ENCODE measurements around the gene FBXO42. TPM values are rescaled to one million over a fixed set of nuclear protein-coding genes. Genes with fewer than 3 reads are reported as not detected.

FBXO42 gene
- total and polyA plus RNA-seq, 9 of the 15 experiments (the other 6 are each of a cell fraction or from before 2014, with no cell fraction given) = 7.2 to 24.8 (median 17.4) TPM

- TF ChIP-seq MCM3 (IDR thresholded peaks at IDR 0.05) (peak; percentile 89), ZBTB34 (CRISPR knock-in tag; IDR thresholded peaks at IDR 0.05) (no peak), HDAC1 (IDR thresholded peaks at IDR 0.05) (peak in 1 of 2 experiments; percentile 47; a peak in 1 of 4 replicates), KDM1A (IDR thresholded peaks at IDR 0.05) (peak; percentile 47 to 58; a peak in 3 of 4 replicates)
Measured at GRCh38 chr1:16221499-16221898, 130.8 kb downstream of the FBXO42 start (continued).

- Histone ChIP-seq H3K27me3 (ENCODE audit: control insufficient read depth in 2 of 2, insufficient read depth in 2 of 2, low read length in 2 of 2) (no peaks in the 10 kb centered on the region), H4K20me1 (replicated peaks; ENCODE audit: control insufficient read depth, insufficient read depth, low read length) (no peaks in the 10 kb centered on the region), H3K27ac (ENCODE audit: extremely low read depth, low read depth, low read length) (no peak overlapping the region), H3K4me1 (replicated peaks in 1 of 2; ENCODE audit: control insufficient read depth in 2 of 2, insufficient read depth in 2 of 2, low read length in 2 of 2) (peaks cover 15 to 27% of the 10 kb centered on the region in 2 experiments; a peak in 4 of 5 replicates), H3K9ac (ENCODE audit: insufficient read depth in 1 of 2, low read depth in 2 of 2, low read length in 2 of 2) (peak overlapping the region in 1 of 2 experiments; percentile 23; a peak in 1 of 4 replicates), H3K9me1 (ENCODE audit: control insufficient read depth, insufficient read depth, low read length) (peaks cover 3% of the 10 kb centered on the region), H3K4me3 (no peak overlapping the region), H3K4me2 (ENCODE audit: insufficient read depth, low read length) (peak overlapping the region; percentile 37; the same call in 1 of the 2 replicates), H3K36me3 (ENCODE audit: control insufficient read depth, insufficient read depth, low read length) (no peaks in the 10 kb centered on the region), H3K79me2 (ENCODE audit: control insufficient read depth, insufficient read depth, low read length) (no peaks in the 10 kb centered on the region), H2AFZ (ENCODE audit: low read depth, low read length) (0 out of 2 replicates have a peak overlapping the region, but pooled peaks have one; percentile 25), H3K9me3 (replicated peaks; ENCODE audit: control insufficient read depth, insufficient read depth, low read depth, low read length) (no peaks in the 10 kb centered on the region)
- ATAC-seq = no peak
- intact Hi-C loops (cut with micrococcal nuclease) (no loop called here), in situ Hi-C loops (cut with MboI) (no loop called here)
- FAIRE-seq = no peak
- no peak for DNase-seq (ENCODE audit: extremely low read depth in 1 of 4, low spot score in 3 of 4)
- ChIA-PET CTCF (ENCODE audit: low intra/inter-chr PET ratio) (no interaction called here), POLR2A (interaction anchor here (1.1 to 1.9 kb wide), 5 partner anchors 9 to 13 kb away, joined by 3 to 5 read pairs (median 5); no protein-coding TSS in a partner anchor)
- WGBS (ENCODE audit: insufficient coverage, low coverage, missing lambda C conversion rate) = 36% methylated on average over 4 of the region's 4 CpGs
- no TSS peak for BruUV-seq (replicated peaks)
- TF ChIP-seq CTCF (IDR thresholded peaks at IDR 0.05 in 2 of 3, conservative IDR thresholded peaks at IDR 0.05 in 1 of 3; ENCODE audit: insufficient read depth in 2 of 3, low read depth in 1 of 3, low read length in 3 of 3) = peak; percentile 11 to 35 (median 27); a peak in 3 of 6 replicates
- peak; percentile 6; the same call in 1 of the 2 replicates for TF ChIP-seq REST (IDR thresholded peaks at IDR 0.05; ENCODE audit: borderline replicate concordance)
- TF ChIP-seq REST (CRISPR knock-in tag; IDR thresholded peaks at IDR 0.05; ENCODE audit: low read depth) = no peak
- 0 out of 2 replicates have a peak, but pooled peaks have one; percentile 10 for TF ChIP-seq L3MBTL2 (IDR thresholded peaks at IDR 0.05)
Measured at GRCh38 chr1:16219968-16220500, 132.2 kb downstream of the FBXO42 start.

Data from K562 (cell line).